H1 (cell line): ENCODE results near the gene SCAF11.

Source experiments
- FOSL1 ChIP-seq: IDR thresholded peaks from 2 replicates; pipeline ENCODE4 v1.6.1; 2011; ENCODE audit warnings: mild to moderate bottlenecking, low read depth, low read length, moderate library complexity; ENCODE audit not compliant: insufficient read depth
- PHF8 ChIP-seq: fragments of 200-600 bp; sonication (generic); conservative IDR thresholded peaks from 2 replicates; pipeline ENCODE4 v1.7.1; 2012; ENCODE audit warnings: low read depth, mild to moderate bottlenecking, inconsistent platforms, low read length, moderate library complexity
- POLR2A ChIP-seq, 2 experiments: IDR thresholded peaks; 1 replicate in 1 of 2; 2 replicates in 1 of 2; pipeline ENCODE4 v1.6.1; 2011; ENCODE audit warnings: low read depth in 2 of 2, low read length in 2 of 2, mild to moderate bottlenecking in 2 of 2; ENCODE audit errors: control extremely low read depth in 1 of 2
- RFX5 ChIP-seq: IDR thresholded peaks from 2 replicates; pipeline ENCODE4 v1.6.1; 2011; ENCODE audit warnings: low read depth, low read length, improper control_type of control experiment, borderline replicate concordance
- SP1 ChIP-seq: IDR thresholded peaks from 2 replicates; pipeline ENCODE4 v1.6.1; 2011; ENCODE audit warnings: low read depth, low read length
- TAF1 ChIP-seq: IDR thresholded peaks from 2 replicates; pipeline ENCODE4 v1.6.1; 2011; ENCODE audit warnings: mild to moderate bottlenecking, low read depth, low read length
- TF ChIP-seq, protein P1 (sequence below), 3 experiments: IDR thresholded peaks; 1 replicate in 2 of 3; 2 replicates in 1 of 3; pipeline versions ENCODE4 v1.5.1 to v1.6.1; 2011; ENCODE audit warnings: low read length in 3 of 3, mild to moderate bottlenecking in 3 of 3, inconsistent platforms in 2 of 3, low read depth in 1 of 3, moderate library complexity in 1 of 3; ENCODE audit not compliant: insufficient read depth in 1 of 3; ENCODE audit errors: control extremely low read depth in 1 of 3

- TF ChIP-seq TAF1 (no peak), PHF8 (no peak), FOSL1 (no peak), RFX5 (no peak), SP1 (no peak), POLR2A (IDR thresholded peaks at IDR 0.05; ENCODE audit: control extremely low read depth in 1 of 2, low read depth in 2 of 2, low read length in 2 of 2) (no peak)
- TF ChIP-seq, protein P1, sequence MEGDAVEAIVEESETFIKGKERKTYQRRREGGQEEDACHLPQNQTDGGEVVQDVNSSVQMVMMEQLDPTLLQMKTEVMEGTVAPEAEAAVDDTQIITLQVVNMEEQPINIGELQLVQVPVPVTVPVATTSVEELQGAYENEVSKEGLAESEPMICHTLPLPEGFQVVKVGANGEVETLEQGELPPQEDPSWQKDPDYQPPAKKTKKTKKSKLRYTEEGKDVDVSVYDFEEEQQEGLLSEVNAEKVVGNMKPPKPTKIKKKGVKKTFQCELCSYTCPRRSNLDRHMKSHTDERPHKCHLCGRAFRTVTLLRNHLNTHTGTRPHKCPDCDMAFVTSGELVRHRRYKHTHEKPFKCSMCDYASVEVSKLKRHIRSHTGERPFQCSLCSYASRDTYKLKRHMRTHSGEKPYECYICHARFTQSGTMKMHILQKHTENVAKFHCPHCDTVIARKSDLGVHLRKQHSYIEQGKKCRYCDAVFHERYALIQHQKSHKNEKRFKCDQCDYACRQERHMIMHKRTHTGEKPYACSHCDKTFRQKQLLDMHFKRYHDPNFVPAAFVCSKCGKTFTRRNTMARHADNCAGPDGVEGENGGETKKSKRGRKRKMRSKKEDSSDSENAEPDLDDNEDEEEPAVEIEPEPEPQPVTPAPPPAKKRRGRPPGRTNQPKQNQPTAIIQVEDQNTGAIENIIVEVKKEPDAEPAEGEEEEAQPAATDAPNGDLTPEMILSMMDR (IDR thresholded peaks at IDR 0.05; ENCODE audit: control extremely low read depth in 1 of 3, insufficient read depth in 1 of 3, low read depth in 1 of 3, low read length in 3 of 3) = no peak
Observed at GRCh38 chr12:45886685-45887084, 103.7 kb downstream of the SCAF11 start.
